GF-D8 (cell line): ENCODE measurements around the gene ACTN4.

Experiments used
- DNase-seq: peaks from one replicate; lab custom pipeline; 2025; lab: John Stamatoyannopoulos, UW

The ACTN4 gene

DNA sequence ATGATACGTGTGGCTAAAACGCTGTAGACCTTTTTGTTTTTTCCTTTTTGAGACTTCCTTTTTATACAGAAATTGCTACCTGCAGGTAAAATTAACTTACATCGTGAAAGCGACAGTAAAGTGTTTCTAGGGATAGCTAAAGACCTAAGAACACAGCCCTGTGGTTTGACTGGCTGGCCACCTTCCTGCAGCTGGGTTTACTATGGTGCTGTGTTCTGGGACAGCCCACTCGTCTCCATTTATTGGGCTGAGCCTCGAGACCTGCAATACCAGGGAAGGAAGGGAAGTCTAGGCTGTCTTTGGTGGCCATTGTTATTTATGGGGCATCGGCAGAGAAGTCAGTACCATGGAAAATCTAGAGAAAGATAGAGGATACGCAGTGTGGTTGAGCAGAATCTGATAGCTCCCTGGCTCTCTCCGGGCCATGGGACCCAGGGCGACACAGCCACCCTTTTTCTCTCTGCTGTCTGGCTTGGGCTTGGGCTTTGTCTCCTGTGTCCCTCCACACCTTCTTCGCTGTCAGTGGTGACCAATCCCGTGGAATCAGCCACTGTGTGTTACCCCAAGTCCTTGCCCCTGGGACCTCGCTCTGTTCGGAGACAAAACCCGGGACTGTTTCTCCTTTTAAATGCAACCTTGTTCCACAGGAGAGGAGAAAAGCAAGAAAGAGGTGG, 30.9 kb downstream of the ACTN4 start:
- no peak for DNase-seq

DNA sequence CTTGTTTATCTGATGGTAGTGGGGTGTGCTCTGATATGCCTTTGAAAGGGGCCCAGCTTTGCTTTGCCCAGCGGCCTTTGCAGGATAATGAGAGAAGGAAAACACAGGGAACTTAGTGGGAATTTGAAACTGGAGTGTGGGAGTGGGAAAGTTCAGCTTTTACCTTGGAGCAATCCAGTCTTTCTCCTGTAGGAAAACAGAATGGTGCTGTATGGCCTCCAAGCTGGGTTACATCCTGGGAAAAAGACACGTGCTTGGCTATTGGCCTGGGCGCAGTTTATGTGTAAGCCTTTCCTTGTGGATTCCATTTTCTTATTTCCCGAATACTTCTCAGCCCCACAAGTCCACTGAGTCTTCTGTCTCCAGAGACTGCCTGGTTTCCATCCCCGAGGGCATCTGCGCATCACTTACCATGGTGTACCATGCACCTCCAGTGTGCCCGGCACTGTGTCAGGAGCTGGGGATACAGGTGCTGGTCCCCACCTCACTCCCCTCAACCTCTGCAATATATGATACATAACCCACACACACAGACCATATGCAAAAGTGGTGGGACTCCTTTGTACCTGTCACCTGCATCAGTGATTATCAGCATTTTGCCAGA, 31.5 kb downstream of the ACTN4 start:
- no peak for DNase-seq

DNA sequence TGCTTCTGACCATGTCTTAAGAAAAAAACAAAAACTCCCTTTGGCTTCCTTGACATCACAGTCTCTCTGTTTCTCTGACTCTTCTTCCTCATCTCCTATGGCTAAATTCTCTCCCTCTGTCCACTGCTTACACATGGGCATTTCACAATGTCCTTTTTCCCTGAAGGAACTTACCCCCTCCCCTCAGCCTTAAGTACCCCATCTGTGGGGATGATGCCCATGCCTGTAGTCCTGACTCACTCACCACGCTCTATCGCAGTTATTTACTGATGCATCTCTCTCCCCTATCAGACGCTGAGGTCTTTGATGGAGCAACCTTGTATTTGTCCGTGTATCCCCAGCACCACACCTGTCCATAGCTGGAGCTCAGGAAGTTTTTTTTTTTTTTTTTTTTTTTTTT, 32.4 kb downstream of the ACTN4 start:
- DNase-seq, result no peak

DNA sequence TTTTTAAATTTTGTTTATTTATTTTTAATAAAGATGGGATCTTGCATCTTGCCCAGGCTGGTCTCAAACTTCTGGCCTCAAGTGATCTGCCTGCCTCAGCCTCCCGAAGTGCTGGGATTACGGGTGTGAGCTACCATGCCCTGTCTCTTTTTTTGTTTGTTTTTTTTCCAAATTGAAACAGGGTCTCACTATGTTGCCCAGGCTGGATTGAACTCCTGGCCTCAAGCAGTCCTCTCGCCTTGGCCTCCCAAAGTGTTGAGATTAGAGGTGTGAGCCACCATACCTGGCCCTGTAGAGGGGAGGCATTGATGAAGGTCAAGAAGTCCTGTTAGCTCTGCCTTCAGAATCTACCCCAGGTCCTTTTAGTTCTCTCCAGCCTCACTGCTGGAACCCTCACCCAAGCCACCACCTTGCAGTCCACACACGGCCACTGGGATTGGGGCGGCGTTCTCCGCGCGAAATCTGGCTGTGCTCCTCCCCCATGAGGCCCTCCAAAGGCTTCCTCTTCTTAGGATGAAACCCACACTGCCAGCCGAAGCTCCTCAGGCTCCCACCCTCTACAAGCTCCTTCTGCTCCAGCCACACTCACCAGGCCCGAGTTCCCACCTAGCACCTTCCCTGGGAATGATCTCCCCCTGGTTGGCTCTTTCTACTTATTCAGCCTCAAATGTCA, 34.9 kb downstream of the ACTN4 start:
- no peak for DNase-seq

DNA sequence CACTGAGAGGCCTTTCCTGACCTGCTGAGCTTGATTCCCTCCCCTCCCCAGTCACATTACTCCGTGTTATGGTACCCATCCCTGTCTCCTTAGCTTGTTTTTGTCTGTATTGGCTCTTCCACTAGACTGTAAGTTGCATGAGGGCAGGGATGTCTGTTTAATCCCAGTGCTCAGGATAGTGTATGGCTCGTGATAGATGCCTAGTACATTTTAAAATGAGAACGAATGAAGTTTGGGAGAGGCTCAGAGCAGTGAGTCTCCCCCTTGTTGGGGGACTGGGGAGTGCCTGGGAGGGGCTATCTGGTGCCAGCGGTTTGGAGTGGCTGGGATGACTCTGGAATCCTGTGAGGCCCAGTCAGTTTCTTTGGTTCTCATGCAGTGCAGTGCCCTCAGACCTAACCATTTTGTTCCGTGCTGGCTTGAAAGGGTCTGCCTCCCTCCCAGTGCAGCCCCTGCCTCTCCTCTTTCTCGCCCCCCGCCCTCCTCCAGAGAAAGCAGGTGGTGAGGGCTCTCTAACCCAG, 35.5 kb downstream of the ACTN4 start:
- DNase-seq, result no peak

DNA sequence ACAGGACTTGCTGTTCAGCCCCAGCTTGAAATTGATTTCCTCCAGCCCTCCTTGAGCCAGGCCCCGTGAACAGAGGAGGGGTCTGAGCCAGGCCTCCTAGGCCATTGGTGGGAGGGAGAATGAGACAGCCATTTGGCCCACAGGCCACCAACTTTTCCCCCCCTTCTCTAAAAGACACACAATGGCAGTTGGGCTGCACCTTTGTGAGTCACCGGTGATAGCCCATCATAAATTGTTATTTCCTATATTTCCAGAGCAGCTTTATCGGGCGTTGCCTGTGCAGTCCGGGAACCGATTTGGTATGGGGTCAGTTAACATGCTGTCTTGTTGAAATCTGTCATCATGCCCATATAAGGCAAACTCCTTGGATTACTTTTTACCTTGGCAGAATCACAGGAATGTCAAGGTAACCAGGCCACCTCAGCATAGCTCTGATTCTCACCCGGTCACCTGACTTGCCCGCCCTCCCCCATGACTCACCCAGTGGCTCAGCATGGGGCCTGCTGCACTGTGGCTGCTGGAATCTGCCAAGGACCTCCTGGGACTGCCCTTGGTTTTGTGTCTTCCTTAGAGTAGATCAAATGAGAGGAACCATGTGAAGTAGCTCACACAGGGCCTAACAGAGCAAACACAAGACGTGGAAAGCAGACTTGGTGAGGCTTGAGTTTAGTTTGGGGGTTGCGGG, 36.1 kb downstream of the ACTN4 start:
- DNase-seq, result peak; percentile 33

DNA sequence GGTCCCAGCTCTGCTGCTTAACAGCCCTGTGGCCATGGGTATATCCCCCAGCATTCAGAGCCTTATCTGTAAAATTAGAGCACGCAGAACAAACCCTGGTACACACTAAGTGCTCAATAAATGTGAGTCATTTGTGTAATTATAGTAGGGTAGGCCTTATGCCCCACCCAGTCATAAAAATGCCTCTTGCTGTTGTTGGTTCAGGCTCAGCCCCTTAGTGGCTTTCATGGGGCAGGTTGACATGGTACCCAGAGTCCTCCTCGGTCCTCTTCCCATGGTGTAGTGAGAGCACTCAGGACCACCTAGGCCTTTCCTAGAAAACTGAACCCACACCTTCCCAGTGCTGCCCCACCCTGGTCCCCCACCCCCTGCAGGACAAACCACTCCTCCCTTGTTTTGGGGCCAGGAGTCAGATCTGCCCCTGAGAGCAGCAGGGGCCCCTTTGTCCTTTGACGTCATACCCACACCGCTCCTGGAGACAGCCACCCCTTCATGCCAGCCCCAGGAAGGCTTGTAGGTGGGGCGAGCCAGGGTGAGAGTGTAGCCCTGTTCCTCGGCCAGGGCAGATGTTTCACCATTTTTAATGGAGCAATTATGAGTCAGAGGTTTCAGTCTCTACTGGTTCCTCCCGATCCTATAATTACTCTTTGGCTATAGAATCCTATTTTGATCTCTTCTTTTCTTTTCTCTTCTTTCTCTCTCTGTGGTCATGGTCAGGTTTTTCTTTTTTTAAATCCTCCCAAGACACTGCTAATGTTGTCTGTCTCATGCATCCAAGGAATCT, 36.8 kb downstream of the ACTN4 start:
- peak; percentile 53 for DNase-seq

DNA sequence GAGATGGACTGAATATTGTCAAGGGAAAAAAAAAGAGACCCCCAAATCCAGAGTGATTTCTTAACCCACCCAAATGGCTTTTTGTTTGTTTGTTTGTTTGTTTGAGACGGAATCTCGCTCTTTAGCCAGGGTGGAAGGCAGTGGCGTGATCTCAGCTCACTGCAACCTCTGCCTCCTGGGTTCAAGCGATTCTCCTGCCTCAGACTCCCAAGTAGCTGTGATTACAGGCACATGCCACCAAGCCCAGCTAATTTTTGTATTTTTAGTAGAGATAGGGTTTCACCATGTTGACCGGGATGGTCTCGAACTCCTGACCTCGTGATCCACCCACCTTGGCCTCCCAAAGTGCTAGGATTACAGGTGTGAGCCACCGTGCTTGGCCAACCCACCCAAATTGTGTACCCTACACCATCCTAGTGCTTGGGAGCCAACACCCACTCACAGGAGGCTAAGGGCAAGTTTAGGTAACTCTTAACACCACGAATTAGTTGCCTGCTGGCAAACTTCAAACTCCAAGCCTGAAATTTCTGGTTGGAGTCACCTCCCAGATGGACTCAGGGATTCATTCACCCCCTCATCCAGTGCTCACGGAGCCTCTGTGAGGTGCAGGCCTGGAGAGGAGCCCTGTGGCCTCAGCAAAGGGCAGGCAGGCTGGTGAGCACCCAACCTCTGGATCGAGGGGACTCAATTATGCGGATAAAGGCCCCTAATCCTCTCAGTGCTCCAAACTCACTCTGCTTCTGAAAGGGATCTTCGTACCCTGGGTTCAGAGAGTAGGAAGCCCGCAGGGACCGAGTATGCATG, 37.6 kb downstream of the ACTN4 start:
- DNase-seq, result no peak

DNA sequence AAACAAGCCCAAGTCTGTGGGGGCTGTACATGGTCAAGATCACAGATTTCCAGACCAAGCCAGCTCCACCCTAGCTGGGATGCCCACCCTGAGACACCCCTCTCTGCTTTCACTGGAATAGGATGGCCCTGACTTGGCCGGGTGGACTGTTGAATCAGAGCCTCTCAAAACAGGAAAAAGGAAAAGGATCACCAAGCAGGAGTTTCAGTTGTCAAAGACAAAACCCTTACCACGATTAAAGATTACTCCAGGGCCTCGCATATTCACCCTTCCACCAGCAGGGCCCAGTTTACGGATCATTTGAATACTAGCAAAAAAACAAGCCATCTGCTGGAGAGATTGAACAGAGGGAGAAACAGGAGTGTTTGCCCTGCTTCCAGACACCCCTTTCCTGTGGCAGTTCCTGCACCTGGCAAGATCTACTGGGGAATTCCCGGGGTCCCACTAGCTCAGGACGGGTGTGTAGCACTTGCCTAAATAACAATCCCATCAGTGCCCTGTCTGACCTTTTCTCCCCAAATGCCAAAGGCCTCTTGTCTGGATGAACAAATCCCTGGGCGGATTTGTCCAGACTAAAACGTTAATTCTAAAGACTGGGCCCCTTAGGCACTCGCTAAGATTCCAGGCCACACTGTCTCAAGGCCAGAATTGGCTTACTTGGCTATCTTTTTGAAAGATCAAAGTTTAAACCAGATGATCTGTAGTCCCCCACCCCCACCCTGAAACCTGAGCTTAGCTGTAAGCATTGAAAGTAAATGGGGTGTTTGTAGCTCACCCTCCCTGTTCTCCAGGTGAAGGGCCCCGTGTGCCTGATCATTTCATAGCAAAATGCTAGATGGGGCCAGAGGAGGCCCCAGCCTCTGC, 38.4 kb downstream of the ACTN4 start:
- no peak for DNase-seq

DNA sequence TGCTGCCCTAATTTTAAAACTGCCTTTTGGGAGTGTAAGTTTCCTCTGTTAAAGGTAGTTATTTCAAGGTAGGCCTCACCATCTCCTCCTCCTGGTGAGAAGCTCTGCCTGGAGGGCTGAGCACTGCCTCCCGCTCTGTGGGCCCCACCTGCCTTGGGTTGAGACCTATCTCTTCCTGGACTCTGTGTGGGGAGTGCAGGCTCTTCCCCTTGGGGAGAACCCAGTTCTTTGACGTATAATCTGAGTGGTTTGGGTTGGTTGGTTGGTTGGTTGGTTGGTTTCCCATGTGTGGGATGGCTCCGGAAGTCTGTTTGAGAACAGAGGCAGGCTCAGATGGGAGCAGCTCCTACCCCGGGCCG, 39.1 kb downstream of the ACTN4 start:
- peak; percentile 39 for DNase-seq

DNA sequence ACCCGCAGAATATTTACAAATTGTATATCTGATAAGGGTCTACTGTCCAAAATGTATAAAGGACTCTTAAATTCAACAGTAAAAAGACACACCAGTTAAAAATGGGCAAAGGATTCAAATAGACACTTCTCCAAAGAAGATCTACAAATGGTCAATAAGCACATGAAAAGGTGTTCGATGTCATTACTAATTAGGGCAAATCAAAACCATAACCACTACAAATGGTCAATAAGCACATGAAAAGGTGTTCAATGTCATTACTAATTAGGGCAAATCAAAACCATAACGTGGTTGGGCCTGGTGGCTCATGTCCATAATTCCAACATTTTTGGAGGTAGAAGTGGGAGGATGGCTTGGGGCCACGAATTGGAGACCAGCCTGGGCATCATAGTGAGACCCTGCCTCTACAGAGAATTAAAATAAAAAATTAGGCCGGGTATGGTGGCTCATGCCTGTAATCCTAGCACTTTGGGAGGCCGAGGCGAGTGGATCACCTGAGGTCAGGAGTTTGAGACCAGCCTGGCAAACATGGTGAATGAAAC, 40.5 kb downstream of the ACTN4 start:
- DNase-seq, result no peak

DNA sequence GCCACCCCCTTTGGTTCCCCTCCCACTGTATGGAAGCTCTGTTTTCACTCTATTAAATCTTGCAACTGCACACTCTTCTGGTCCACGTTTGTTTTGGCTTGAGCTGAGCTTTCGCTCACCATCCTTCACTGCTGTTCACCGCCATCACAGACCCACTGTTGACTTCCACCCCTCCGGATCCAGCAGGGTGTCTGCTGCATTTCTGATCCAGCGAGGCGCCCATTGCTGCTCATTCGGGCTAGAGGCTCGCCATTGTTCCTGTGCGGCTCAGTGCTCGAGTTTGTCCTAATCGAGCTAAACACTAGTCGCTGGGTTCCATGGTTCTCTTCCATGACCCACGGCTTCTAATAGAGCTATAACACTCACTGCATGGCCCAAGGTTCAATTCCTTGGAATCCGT, 42.7 kb downstream of the ACTN4 start:
- DNase-seq, result no peak

DNA sequence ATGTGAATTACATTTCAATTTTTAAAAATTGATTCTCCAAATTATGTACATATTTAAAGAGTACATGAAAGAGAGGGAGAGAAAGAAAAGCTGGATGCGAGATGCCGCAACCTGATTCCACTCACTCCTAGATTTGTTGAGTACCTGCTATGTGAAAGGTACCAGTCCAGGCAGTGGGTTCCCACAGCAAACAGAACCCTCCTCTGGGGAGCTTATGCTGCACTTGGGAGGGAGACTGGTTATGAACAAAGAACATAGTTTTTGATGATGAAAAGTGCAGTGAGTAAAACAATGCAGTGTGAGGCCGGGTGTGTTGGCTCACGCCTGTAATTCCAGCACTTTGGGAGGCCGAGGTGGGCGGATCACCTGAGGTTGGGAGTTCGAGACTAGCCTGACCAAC, 43.4 kb downstream of the ACTN4 start:
- DNase-seq, result no peak

DNA sequence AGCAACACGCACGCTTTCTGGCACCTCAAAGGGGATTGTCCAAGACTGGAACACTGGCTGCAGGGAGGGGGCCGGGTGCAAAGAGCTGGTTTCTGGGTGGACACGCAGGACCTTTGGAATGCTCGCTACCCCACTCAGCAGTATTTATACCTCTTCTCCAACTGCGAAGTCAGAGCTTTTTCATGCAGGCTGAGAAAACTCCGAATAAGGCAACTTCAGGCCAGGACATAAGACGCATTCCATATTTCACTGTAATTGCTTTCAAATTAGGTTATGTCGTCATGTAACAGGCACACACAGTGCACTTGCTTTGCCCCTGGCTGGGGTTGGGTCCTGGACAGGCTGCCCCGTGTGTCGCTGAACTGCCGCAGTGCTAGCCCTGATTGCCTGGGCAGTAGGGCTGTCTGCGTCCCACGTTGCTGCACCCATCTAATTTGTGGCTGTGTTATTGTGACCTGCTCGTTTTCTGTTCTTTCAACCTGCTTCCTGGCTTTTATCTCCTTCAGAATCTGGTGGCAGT, 44.5 kb downstream of the ACTN4 start:
- DNase-seq, result peak; percentile 31

DNA sequence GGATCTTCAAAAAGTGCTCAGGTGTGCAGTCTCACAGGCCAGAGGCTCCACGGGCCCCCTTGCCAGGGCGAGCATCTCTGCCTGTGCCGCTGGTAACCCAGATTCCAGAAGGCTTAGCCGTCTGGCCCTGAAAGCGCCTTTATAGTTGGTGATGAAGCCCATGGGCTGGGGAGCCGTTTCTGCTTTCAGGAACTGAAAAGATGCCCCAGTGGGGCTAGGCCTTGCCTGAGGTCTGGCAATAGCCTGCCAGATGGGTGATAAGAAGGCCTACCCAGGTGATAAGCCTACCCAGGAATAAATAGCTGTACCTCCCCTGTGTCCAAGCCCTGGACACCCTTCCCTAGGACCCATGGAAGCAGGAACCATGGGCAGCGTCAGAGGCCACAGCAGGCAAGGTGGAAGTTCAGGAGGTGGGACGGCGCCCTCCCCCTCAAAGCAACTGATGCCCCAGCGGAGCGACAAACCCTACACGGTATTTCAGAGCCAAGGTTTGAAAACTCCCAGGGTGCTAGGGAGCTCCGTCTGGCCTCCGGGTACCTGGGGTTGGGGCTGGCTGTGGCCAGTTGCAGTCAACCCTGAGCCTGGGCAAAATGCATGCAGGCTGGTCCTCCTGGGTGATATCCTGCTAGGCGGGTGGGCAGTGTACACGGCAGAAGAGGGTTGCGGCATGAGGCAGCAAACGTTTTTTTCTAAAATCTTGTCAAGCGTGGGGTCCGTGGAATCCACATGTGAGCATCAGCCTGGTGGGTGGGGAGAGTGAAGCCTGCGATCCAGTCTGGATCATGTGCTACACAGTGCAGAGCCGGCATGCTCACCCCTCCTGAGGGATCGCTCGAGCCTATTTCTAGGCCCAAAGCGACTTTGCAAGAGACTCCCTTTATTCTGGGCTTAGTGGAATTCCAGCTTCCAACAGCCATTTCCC, 45.3 kb downstream of the ACTN4 start:
- DNase-seq, result peak; percentile 31

DNA sequence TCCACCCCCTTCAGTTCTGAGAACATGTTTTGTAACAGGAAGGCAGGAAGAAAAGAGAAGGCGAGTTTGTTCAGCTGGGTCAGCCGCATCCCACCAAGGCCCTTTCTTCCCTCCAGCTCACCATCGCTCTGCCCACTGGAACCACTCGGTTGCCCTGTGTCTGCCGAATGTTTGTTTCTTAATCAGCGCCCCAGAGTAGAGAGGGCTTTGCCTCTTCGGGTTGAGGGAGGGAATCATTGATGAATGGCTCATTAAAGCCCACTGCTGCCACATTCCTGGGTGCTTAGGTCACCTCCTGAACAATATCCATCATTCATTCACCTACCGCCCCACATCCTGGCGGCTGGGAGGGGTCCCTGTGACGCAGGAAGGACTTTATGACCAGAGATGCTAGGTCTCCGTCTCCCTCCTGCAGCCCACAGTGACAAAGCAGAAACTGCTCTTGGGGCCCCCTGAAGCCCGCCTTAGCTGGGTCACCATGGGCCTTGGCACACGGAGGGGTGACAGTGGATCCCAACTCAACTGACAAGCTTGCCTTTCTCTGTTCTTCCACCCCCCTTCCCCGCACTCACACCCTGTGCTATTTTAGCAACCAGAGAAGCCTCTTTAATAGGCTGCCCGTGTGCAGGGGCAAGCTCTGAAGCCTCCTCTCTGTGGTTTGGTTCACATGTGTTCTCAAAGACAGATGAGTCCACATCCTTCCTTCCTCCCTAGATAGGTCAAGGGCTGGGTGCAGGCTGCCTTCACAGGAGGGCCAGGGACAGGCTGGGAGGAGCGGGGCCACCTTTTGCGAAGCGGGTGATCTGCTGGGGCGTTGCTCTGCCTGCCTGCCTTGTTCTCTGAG, 46.2 kb downstream of the ACTN4 start:
- peak; percentile 88 for DNase-seq

DNA sequence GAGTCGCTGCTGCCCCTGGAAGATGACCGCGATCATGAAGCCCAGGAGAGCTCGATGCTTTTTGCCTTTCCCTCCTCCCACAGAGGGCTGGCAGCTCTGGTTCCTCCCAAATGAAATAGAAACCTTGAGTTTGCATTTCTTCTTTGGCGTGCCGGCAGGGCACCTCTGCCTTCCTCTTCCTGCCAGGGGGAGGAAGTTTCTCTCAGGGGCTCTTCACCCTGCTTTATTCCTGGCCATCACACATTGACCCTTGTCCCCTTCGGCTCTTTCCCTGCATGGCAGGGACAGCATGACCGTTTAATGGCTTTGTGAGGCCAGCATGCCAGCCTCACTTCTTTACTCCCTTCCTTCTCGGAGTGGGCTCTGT, 47.9 kb downstream of the ACTN4 start:
- peak; percentile 16 for DNase-seq
